H1 (cell line): Measurements from ENCODE around the gene CDK2.

Source experiments
- EZH2 ChIP-seq: fragments of 200-600 bp; sonication (generic); IDR thresholded peaks from 2 replicates; pipeline ENCODE4 v1.7.1; 2012; ENCODE audit warnings: low read depth, mild to moderate bottlenecking, moderate library complexity, low read length, inconsistent platforms; ENCODE audit not compliant: severe bottlenecking
- POLR2A ChIP-seq, 2 experiments: IDR thresholded peaks; 1 replicate in 1 of 2; 2 replicates in 1 of 2; pipeline ENCODE4 v1.6.1; 2011; ENCODE audit warnings: low read depth in 2 of 2, low read length in 2 of 2, mild to moderate bottlenecking in 2 of 2; ENCODE audit errors: control extremely low read depth in 1 of 2
- RFX5 ChIP-seq: IDR thresholded peaks from 2 replicates; pipeline ENCODE4 v1.6.1; 2011; ENCODE audit warnings: low read depth, low read length, improper control_type of control experiment, borderline replicate concordance
- TF ChIP-seq, protein P1 (sequence below), 3 experiments: IDR thresholded peaks; 1 replicate in 2 of 3; 2 replicates in 1 of 3; pipeline versions ENCODE4 v1.5.1 to v1.6.1; 2011; ENCODE audit warnings: low read length in 3 of 3, mild to moderate bottlenecking in 3 of 3, inconsistent platforms in 2 of 3, low read depth in 1 of 3, moderate library complexity in 1 of 3; ENCODE audit not compliant: insufficient read depth in 1 of 3; ENCODE audit errors: control extremely low read depth in 1 of 3
- TF ChIP-seq, protein P2 (sequence below): IDR thresholded peaks from 2 replicates; pipeline ENCODE4 v1.6.1; 2012; ENCODE audit warnings: inconsistent platforms

DNA sequence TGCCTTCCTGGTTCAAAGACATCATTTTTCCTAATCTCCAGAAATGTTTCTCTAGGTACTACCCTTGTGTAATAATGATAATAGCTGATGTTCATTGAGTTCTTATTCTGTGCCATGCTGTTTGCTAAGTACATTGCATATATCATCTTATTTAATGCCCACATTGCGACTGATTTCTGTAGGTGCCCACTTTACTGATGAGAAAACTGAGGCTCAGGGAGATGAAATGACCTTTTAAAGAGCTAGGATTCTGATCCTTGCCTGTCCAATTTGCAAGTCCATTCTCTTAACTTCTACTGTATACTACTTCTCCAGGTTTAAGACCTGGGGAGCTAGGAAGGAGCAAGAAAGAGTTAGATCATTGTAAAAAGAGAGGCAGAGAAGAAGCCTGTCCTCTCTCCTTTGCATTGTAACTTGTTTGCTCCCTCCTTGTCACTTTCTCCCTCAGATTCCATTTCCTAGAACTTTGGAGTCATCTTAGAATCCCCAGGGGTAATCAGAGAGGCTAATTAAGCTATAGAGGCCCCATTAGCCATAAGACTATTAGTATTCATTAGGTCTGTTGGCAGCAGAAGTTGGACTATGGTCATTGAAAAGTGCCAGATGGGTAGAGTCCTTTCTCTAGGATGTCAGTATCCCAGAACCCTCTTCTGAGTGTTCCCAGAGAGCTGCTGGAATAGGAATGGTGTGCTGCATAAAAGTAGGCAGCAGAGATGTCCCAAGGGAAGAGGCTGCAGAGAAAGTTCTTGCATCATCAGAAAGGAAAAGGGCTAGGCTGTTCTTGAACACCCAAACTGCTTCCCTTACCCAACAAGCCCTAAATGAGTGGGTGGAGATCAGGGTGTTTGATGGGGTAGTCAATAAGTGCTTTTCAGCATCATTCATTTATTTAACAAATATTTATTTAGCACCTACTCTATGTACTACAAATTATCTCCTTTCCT lies 32.6 kb upstream of the CDK2 start:
- TF ChIP-seq, protein P1, sequence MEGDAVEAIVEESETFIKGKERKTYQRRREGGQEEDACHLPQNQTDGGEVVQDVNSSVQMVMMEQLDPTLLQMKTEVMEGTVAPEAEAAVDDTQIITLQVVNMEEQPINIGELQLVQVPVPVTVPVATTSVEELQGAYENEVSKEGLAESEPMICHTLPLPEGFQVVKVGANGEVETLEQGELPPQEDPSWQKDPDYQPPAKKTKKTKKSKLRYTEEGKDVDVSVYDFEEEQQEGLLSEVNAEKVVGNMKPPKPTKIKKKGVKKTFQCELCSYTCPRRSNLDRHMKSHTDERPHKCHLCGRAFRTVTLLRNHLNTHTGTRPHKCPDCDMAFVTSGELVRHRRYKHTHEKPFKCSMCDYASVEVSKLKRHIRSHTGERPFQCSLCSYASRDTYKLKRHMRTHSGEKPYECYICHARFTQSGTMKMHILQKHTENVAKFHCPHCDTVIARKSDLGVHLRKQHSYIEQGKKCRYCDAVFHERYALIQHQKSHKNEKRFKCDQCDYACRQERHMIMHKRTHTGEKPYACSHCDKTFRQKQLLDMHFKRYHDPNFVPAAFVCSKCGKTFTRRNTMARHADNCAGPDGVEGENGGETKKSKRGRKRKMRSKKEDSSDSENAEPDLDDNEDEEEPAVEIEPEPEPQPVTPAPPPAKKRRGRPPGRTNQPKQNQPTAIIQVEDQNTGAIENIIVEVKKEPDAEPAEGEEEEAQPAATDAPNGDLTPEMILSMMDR (IDR thresholded peaks at IDR 0.05; ENCODE audit: control extremely low read depth in 1 of 3, insufficient read depth in 1 of 3, low read depth in 1 of 3, low read length in 3 of 3): no peak
- TF ChIP-seq, protein P2, sequence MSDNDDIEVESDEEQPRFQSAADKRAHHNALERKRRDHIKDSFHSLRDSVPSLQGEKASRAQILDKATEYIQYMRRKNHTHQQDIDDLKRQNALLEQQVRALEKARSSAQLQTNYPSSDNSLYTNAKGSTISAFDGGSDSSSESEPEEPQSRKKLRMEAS: no peak
- TF ChIP-seq RFX5 (no peak), EZH2 (no peak), POLR2A (IDR thresholded peaks at IDR 0.05; ENCODE audit: control extremely low read depth in 1 of 2, low read depth in 2 of 2, low read length in 2 of 2) (no peak)
